HepG2 (cell line): ENCODE results near the gene RCBTB1. TPM values are rescaled to one million over a fixed set of nuclear protein-coding genes. Genes with fewer than 3 reads are reported as not detected.

ENCODE experiments used
- DNMT3B ChIP-seq: conservative IDR thresholded peaks from 2 replicates; pipeline ENCODE4 v1.6.1; 2016; ENCODE audit warnings: missing biosample characterization, control low read depth
- EEA1 ChIP-seq: sonication (generic); formaldehyde crosslinking; IDR thresholded peaks from 2 replicates; pipeline ENCODE4 v1.5.1; 2020; ENCODE audit warnings: mild to moderate bottlenecking, missing genetic modification reagents, borderline replicate concordance
- ESRRA ChIP-seq: sonication (generic); formaldehyde crosslinking; IDR thresholded peaks from 2 replicates; pipeline ENCODE4 v1.5.1; 2020; ENCODE audit warnings: mild to moderate bottlenecking, low read depth, missing genetic modification reagents
- FLYWCH1 ChIP-seq: sonication (generic); formaldehyde crosslinking; IDR thresholded peaks from 2 replicates; pipeline ENCODE4 v1.8.1; 2023; ENCODE audit warnings: mild to moderate bottlenecking, missing genetic modification reagents
- FOXP4 ChIP-seq: sonication (generic); formaldehyde crosslinking; IDR thresholded peaks from 2 replicates; pipeline ENCODE4 v1.4.0; 2020; ENCODE audit warnings: missing genetic modification reagents
- GATAD1 ChIP-seq: IDR thresholded peaks from 2 replicates; pipeline ENCODE4 v1.6.1; 2016; ENCODE audit warnings: missing genetic modification reagents, missing compliant biosample characterization
- HOXA3 ChIP-seq: sonication (generic); formaldehyde crosslinking; IDR thresholded peaks from 2 replicates; pipeline ENCODE4 v1.5.0; 2020; ENCODE audit warnings: missing genetic modification reagents
- MAFF ChIP-seq: IDR thresholded peaks from 2 replicates; pipeline ENCODE4 v1.6.1; 2011; ENCODE audit warnings: low read depth, low read length, improper control_type of control experiment
- MEF2D ChIP-seq: sonication (generic); formaldehyde crosslinking; IDR thresholded peaks from 2 replicates; pipeline ENCODE4 v1.5.1; 2020; ENCODE audit warnings: mild to moderate bottlenecking, missing genetic modification reagents
- MTERF4 ChIP-seq: sonication (generic); formaldehyde crosslinking; IDR thresholded peaks from 2 replicates; pipeline ENCODE4 v1.8.0; 2023; ENCODE audit warnings: mild to moderate bottlenecking, missing genetic modification reagents
- NCOA1 ChIP-seq: sonication (generic); formaldehyde crosslinking; IDR thresholded peaks from 2 replicates; pipeline ENCODE4 v1.9.0; 2021; ENCODE audit warnings: missing genetic modification reagents
- NPAS2 ChIP-seq: sonication (generic); formaldehyde crosslinking; IDR thresholded peaks from 2 replicates; pipeline ENCODE4 v1.8.0; 2022; ENCODE audit warnings: mild to moderate bottlenecking, missing genetic modification reagents, borderline replicate concordance
- NR2F6 ChIP-seq, 2 experiments: IDR thresholded peaks; 2 replicates each; pipeline ENCODE4 v1.6.1; 2016; ENCODE audit warnings: antibody characterized with exemption in 1 of 2, mild to moderate bottlenecking in 1 of 2
- PPARG ChIP-seq: conservative IDR thresholded peaks from 2 replicates; pipeline ENCODE4 v1.6.1; 2016; ENCODE audit warnings: missing biosample characterization, missing genetic modification reagents
- PRDM15 ChIP-seq: sonication (generic); formaldehyde crosslinking; IDR thresholded peaks from 2 replicates; pipeline ENCODE4 v1.4.0; 2020; ENCODE audit warnings: missing genetic modification reagents
- RFXAP ChIP-seq: sonication (generic); formaldehyde crosslinking; IDR thresholded peaks from 2 replicates; pipeline ENCODE4 v1.4.0; 2020; ENCODE audit warnings: missing genetic modification reagents, borderline replicate concordance
- TCF7 ChIP-seq: sonication (generic); IDR thresholded peaks from 2 replicates; pipeline ENCODE4 v1.6.1; 2016; ENCODE audit warnings: antibody characterized with exemption, low read depth
- ZBTB7A ChIP-seq: sonication (generic); formaldehyde crosslinking; IDR thresholded peaks from 2 replicates; pipeline ENCODE4 v1.8.0; 2022; ENCODE audit warnings: mild to moderate bottlenecking, missing genetic modification reagents
- ZKSCAN1 ChIP-seq: fragments of 150-350 bp; IDR thresholded peaks from 2 replicates; pipeline ENCODE4 v1.6.1; 2014; ENCODE audit warnings: low read length
- ZKSCAN8 ChIP-seq: IDR thresholded peaks from 2 replicates; pipeline ENCODE4 v1.6.1; 2016; ENCODE audit warnings: borderline replicate concordance, missing genetic modification reagents, missing compliant biosample characterization
- ZNF207 ChIP-seq: fragments of 450-650 bp; IDR thresholded peaks from 2 replicates; pipeline ENCODE4 v1.6.1; 2016; ENCODE audit warnings: antibody characterized with exemption, borderline replicate concordance
- ZNF224 ChIP-seq: sonication (generic); formaldehyde crosslinking; IDR thresholded peaks from 2 replicates; pipeline ENCODE4 v1.5.0; 2020; ENCODE audit warnings: mild to moderate bottlenecking, missing genetic modification reagents
- ZNF337 ChIP-seq: sonication (generic); formaldehyde crosslinking; IDR thresholded peaks from 2 replicates; pipeline ENCODE4 v1.5.1; 2020; ENCODE audit warnings: missing genetic modification reagents, low read depth, mild to moderate bottlenecking, borderline replicate concordance
- ZNF468 ChIP-seq: sonication (generic); formaldehyde crosslinking; IDR thresholded peaks from 2 replicates; pipeline ENCODE4 v1.8.0; 2022; ENCODE audit warnings: mild to moderate bottlenecking, moderate library complexity, missing genetic modification reagents
- ZNF768 ChIP-seq: sonication (generic); formaldehyde crosslinking; IDR thresholded peaks from 2 replicates; pipeline ENCODE4 v1.4.0; 2020; ENCODE audit warnings: missing genetic modification reagents
- ZNF781 ChIP-seq: sonication (generic); formaldehyde crosslinking; IDR thresholded peaks from 2 replicates; pipeline ENCODE4 v1.5.1; 2020; ENCODE audit warnings: borderline replicate concordance, mild to moderate bottlenecking, missing genetic modification reagents; ENCODE audit errors: not compliant biosample characterization
- polyA plus RNA-seq, 8 experiments: library from polyadenylated mRNA; depleted of rRNA in 3 of 8; stranded (reverse) in 7 of 8; unstranded in 1 of 8; fragments of >200 nt; fragmentation: Illumina TruSeq in 4 of 8; extraction: Trizol in 4 of 8; gene quantifications; 2 replicates each; pipeline versions ENCODE4 v1.2.1 to v1.2.3, GENCODE V29; 2011 to 2016; ENCODE audit warnings: low read depth in 4 of 8, missing spikeins in 1 of 8, mixed read lengths in 1 of 8; ENCODE audit not compliant: insufficient read depth in 1 of 8
- total RNA-seq, 5 experiments: library from RNA; depleted of rRNA; stranded (reverse); fragments of >200 nt; fragmentation: Illumina TruSeq; extraction: Trizol; gene quantifications; 2 replicates each; pipeline ENCODE4 v1.2.3, GENCODE V29; 2016; ENCODE audit warnings: low read depth in 1 of 5

RCBTB1 gene
- total and polyA plus RNA-seq, 2 of the 13 experiments (the other 11 are each of a cell fraction or from before 2014, with no cell fraction given) = 13.4 to 21.6 TPM

GRCh38 chr13:49625392-49626079 is 40.2 kb upstream of the RCBTB1 start (continued):
- TF ChIP-seq RFXAP (CRISPR knock-in tag) (peak; percentile 37; the same call in 1 of the 2 replicates), PRDM15 (no peak), MAFF (peak; percentile 100), ZNF207 (no peak), FOXP4 (CRISPR knock-in tag) (no peak), MEF2D (CRISPR knock-in tag) (no peak), NCOA1 (no peak), FLYWCH1 (no peak), ZNF768 (CRISPR knock-in tag) (no peak), MTERF4 (CRISPR knock-in tag) (no peak), DNMT3B (CRISPR knock-in tag) (no peak), ZNF781 (CRISPR knock-in tag) (no peak), ZNF224 (no peak), HOXA3 (CRISPR knock-in tag) (peak; percentile 49), ZNF468 (no peak), NPAS2 (CRISPR knock-in tag) (no peak), EEA1 (no peak), GATAD1 (no peak), TCF7 (no peak), NR2F6 (IDR thresholded peaks at IDR 0.05) (peak; percentile 80), NR2F6 (CRISPR knock-in tag; IDR thresholded peaks at IDR 0.05) (peak; percentile 84), ZKSCAN1 (no peak), ESRRA (CRISPR knock-in tag) (no peak), ZNF337 (CRISPR knock-in tag) (no peak), ZBTB7A (CRISPR knock-in tag) (no peak), PPARG (CRISPR knock-in tag) (peak; percentile 85), ZKSCAN8 (no peak)
